ENCODE measurements around the gene GNA15.
A peak's percentile ranks its signal among the peaks of the same experiment; 100 is the strongest.
"Not testable (repeated sequence)": the region's sequence is repeated elsewhere in the genome, so short reads cannot be mapped to it uniquely, and the experiment has no call there.

The GNA15 gene

DNA sequence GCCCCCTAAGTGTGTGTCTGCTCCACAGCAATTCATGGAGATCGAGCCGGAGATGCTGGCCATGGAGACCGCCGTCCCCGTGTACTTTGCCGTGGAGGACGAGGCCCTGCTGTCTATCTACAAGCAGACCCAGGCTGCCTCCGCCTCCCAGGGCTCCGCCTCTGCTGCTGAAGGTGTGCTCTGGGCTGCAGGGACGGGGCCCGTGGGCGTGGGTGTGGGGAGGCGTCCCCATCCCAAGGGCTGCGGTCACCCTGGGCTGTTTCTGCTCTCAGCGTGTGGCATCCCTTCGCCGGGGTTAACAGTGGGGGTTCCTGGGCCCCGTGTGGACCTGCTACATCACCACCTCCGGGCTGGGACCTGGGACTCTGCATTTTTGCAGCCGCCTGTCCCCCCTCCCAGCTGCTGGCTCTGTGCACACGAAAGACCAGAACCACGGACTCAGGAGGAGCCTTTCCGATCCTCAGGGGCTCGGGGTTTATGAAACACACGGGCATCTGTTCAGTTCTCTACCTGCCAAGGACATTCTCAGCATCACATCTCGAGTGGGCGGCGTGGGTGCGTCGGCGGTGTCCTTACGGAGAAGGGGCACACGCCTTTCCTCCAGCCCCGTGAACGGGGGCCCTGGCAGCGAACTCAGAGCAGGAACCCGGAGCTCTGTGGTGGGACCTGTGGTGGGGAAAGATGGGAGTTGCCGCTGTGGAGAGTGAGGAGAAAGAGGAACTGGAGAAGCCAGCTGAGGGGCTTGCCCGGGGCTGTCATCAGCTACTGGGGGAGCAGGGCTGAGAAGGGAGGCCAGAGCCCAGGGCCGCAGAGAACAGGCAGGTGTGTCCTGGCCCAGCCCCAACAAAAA is 57.6 kb downstream of the GNA15 start:
- DNase-seq, result no peak

- DNase-seq, result no peak
Measured at GRCh38 chr19:3194106-3195087, 58.6 kb downstream of the GNA15 start.

- DNase-seq, result no peak
Measured at GRCh38 chr19:3196064-3196932, 60.5 kb downstream of the GNA15 start.

GRCh38 chr19:3196933-3197205 is 61.0 kb downstream of the GNA15 start:
- no peak for DNase-seq

- DNase-seq, result no peak
Measured at GRCh38 chr19:3198901-3199700, 63.3 kb downstream of the GNA15 start.

DNA sequence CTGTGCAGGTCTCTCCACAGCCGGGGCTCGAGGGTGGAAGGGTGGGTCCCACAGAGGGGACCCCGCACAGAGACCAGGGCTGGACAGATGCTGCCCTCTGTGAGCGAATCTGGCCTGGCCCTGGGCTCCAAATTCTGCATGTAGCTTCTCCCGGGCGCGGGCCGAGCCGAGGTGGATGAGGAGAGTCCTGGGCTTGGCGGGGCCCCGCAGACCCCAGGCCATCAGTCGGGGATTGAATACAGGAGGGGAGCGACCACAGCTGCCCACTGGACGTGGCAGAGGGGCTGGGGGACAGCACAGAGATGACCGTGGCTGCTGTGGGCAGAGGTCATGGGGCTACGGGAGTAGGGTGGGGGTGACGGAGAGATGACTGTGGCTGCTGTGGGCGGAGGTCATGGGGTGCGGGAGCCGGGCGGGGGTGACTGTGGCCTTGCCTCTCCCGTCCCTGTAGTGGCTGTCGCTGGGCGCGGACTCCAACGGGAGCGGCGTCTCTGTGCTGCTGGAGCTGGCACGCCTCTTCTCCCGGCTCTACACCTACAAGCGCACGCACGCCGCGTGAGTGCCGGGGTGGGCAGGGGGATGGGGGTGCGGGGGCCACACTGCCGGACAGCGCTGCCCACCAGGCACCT is 65.4 kb downstream of the GNA15 start:
- DNase-seq, result no peak

DNA sequence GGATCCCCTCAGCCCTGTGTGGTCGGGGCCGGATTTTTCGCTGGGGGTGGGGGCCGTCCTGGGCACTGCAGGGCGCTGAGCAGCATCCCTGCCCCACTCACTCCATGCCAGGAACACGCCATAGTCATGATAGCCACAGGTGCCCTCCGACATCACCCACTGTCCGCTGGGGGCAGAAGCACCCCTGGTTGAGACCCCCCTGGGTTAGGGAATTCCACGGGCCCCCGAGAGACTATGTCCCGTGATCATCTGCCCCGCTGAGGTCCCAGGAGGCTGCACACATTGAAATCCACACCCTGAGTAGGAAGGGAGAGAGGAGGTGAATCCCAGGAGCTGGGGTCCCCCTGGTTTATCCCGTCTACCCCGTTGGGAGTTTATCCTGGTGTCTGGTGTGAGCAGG is 66.1 kb downstream of the GNA15 start:
- DNase-seq, result no peak

GRCh38 chr19:3202346-3202745 is 66.5 kb downstream of the GNA15 start:
- no peak for DNase-seq

- DNase-seq, result not testable (repeated sequence)
Measured at GRCh38 chr19:3202895-3203294, 67.1 kb downstream of the GNA15 start.

DNA sequence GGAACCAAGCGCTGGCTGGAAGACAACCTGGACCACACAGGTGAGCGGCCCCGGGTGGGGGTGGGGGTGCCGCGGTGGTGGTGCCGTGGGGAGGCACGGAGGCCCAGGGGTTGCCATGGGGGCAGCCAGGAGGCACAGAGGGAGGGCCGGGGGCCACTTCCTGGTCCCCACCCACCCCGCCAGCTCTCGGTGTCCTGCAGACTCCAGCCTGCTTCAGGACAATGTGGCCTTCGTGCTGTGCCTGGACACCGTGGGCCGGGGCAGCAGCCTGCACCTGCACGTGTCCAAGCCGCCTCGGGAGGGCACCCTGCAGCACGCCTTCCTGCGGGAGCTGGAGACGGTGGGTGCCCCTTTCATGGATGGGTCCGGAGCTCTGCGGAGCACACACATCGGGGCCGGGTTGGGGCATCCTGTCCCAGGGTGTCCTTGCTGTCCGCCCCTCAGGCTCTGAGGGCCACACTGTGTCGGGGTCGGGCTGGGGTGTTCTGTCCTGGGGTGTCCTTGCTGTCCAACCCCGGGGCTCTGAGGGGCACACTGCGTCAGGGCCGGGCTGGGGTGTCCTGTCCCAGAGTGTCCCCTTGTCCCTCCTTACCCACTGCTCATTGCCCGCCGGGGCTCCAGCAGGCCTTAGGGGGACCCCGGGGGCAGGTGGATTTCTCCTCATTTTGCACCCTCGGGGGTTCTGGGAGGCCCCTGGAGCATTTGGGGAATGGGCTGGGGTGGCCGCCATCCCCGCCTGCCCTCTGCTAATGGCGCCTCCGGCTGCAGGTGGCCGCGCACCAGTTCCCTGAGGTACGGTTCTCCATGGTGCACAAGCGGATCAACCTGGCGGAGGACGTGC is 68.2 kb downstream of the GNA15 start:
- no peak for DNase-seq

- DNase-seq, result no peak
Measured at GRCh38 chr19:3204646-3205275, 68.9 kb downstream of the GNA15 start.

- no peak for DNase-seq
Measured at GRCh38 chr19:3206216-3206953, 70.6 kb downstream of the GNA15 start.

DNA sequence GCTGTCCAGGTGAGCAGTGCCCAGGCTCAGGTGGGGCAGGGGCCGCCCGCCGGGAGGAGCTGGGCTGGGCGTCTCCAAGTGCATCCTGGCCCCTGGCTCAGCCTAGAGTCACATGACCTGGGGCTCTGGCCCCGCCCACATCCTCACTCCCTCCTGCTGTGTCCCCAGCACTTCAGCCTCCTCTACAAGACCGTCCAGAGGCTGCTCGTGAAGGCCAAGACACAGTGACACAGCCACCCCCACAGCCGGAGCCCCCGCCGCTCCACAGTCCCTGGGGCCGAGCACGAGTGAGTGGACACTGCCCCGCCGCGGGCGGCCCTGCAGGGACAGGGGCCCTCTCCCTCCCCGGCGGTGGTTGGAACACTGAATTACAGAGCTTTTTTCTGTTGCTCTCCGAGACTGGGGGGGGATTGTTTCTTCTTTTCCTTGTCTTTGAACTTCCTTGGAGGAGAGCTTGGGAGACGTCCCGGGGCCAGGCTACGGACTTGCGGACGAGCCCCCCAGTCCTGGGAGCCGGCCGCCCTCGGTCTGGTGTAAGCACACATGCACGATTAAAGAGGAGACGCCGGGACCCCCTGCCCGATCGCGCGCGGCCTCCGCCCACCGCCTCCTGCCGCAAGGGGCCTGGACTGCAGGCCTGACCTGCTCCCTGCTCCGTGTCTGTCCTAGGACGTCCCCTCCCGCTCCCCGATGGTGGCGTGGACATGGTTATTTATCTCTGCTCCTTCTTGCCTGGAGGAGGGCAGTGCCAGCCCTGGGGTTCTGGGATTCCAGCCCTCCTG is 71.8 kb downstream of the GNA15 start:
- DNase-seq, result no peak

GRCh38 chr19:3208317-3209207 is 72.7 kb downstream of the GNA15 start:
- DNase-seq, result no peak

DNA sequence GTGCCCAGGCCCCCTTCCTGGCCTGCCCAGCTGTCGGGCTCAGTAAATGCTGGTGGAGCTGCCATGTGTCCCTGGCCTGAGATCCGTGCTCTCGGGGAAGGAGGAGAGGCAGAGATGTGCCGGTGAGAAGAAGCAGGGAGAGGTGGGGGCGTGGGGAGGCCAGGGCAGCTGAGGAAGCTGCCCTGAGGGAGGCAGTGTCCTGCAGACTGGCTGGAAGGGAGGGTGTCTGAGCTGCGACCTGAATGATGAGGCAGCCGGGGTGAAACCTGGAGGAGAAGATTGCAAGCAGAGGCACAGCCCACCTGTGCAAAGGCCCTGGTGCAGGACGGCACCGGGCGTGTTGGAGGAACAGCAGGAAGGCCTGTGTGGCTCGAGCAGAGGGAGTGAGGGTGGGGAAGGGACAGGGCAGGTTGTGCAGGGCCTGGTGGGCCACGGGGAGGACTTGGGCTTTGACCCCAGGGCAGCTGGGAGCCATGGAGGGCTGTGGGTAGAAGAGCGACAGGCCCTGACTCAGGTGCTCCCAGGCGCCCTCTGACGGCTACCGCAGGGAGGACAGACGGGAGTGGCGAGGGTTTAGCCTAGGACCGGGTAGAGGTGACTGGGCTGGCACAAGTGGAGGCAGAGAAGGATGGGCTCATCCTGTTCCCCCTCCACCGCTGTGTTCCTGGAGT is 74.6 kb downstream of the GNA15 start:
- DNase-seq, result peak; percentile 20

DNA sequence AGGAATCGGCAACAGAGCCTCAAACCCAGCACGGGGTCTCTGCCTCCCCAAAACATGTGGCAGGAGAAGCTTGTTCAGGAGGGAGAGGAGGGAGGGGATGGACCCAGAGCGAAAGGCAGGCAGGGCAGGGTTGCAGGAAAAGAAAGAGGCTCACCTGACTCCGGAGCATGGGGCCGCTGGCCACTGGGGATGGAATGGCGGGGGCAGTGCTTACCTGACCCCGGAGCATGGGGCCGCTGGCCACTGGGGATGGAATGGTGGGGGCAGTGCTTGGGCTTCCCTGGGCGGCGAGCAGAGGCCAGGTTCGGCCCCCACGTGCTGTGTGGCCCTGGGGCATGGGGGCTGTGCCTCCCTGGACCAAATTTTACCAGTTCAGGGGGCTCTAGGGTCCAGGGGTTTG is 75.4 kb downstream of the GNA15 start:
- no peak for DNase-seq

DNA sequence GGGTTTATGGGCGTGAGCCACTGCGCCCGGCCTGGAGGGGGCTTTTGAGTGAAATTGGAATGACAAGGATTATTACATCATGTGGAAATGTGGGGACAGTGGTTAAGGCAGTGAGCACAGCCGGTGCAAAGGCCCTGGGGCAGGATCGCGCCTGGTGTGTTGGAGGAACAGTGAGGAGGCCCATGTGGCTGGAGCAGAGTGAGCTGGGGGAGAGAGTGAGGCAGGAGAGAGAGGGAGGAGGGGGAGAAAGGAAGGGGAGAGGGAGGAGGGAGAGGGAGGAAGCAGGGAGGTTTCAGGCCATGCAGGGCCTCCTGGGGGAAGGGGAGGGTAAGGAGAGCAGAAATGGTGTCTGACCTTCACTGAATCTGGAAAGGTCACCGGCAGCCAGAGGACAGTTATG is 77.3 kb downstream of the GNA15 start:
- no peak for DNase-seq
